K562 (cell line): ENCODE measurements around the gene RUVBL2. TPM values are rescaled to one million over a fixed set of nuclear protein-coding genes. Genes with fewer than 3 reads are reported as not detected.
"Not testable (repeated sequence)": the region's sequence is repeated elsewhere in the genome, so short reads cannot be mapped to it uniquely, and the experiment has no call there.

Source experiments
- ATF1 ChIP-seq, 2 experiments: fragments of 450-650 bp in 1 of 2; IDR thresholded peaks; 2 replicates each; pipeline ENCODE4 v1.6.1; 2016; ENCODE audit warnings: missing compliant biosample characterization in 1 of 2, missing genetic modification characterization in 1 of 2
- BHLHE40 ChIP-seq: IDR thresholded peaks from 2 replicates; pipeline ENCODE4 v1.6.1; 2011; ENCODE audit warnings: low read length, improper control_type of control experiment
- CC2D1A ChIP-seq: fragments of 450-650 bp; IDR thresholded peaks from 2 replicates; pipeline ENCODE4 v1.6.1; 2017; ENCODE audit warnings: mild to moderate bottlenecking
- CREB1 ChIP-seq, 2 experiments: sonication (generic) in 1 of 2; formaldehyde crosslinking in 1 of 2; IDR thresholded peaks; 2 replicates each; pipeline versions ENCODE4 v1.6.1 to v1.8.0; 2012 to 2022; ENCODE audit warnings: inconsistent platforms in 1 of 2, mild to moderate bottlenecking in 1 of 2, missing genetic modification reagents in 1 of 2, moderate library complexity in 1 of 2
- CXXC5 ChIP-seq: fragments of 250-450 bp; sonication (Bioruptor Pico); IDR thresholded peaks from 2 replicates; pipeline ENCODE4 v1.8.0; 2022; ENCODE audit warnings: inconsistent platforms, mild to moderate bottlenecking, moderate library complexity
- JUN ChIP-seq, 2 experiments: sonication (generic) in 1 of 2; formaldehyde crosslinking in 1 of 2; IDR thresholded peaks; 2 replicates each; pipeline versions ENCODE4 v1.6.1 to v1.8.0; 2012 to 2022; ENCODE audit warnings: borderline replicate concordance in 2 of 2, mild to moderate bottlenecking in 2 of 2, improper control_type of control experiment in 1 of 2, low read depth in 1 of 2, low read length in 1 of 2, missing genetic modification reagents in 1 of 2
- KLF16 ChIP-seq: IDR thresholded peaks from 2 replicates; pipeline ENCODE4 v1.6.1; 2016; ENCODE audit warnings: antibody characterized with exemption
- MBD2 ChIP-seq: sonication (generic); IDR thresholded peaks from 2 replicates; pipeline ENCODE4 v1.6.1; 2016; ENCODE audit warnings: low read depth, borderline replicate concordance
- NFYB ChIP-seq: IDR thresholded peaks from 2 replicates; pipeline ENCODE4 v1.6.1; 2011; ENCODE audit warnings: mild to moderate bottlenecking, moderate library complexity; ENCODE audit not compliant: insufficient read length; ENCODE audit errors: extremely low read depth
- POLR2H ChIP-seq: IDR thresholded peaks from 2 replicates; pipeline ENCODE4 v1.6.1; 2016; ENCODE audit warnings: missing genetic modification characterization, low read depth, mild to moderate bottlenecking, control low read depth, missing compliant biosample characterization, moderate library complexity
- POLR3A ChIP-seq: IDR thresholded peaks from 2 replicates; pipeline ENCODE4 v1.6.1; 2011; ENCODE audit warnings: borderline replicate concordance, mild to moderate bottlenecking, moderate library complexity; ENCODE audit not compliant: insufficient read length, insufficient read depth; ENCODE audit errors: extremely low read depth
- SP1 ChIP-seq: sonication (generic); formaldehyde crosslinking; IDR thresholded peaks from 2 replicates; pipeline ENCODE4 v1.8.1; 2022; ENCODE audit warnings: mild to moderate bottlenecking, missing genetic modification reagents
- SPI1 ChIP-seq: IDR thresholded peaks from 2 replicates; pipeline ENCODE4 v1.6.1; 2011; ENCODE audit warnings: low read depth, low read length, control low read depth, borderline replicate concordance
- TCF7 ChIP-seq: sonication (generic); IDR thresholded peaks from 2 replicates; pipeline ENCODE4 v1.6.1; 2016; ENCODE audit warnings: antibody characterized with exemption, borderline replicate concordance
- XRCC5 ChIP-seq: fragments of 200-400 bp; formaldehyde crosslinking; IDR thresholded peaks from 2 replicates; pipeline ENCODE4 v1.6.1; 2017; ENCODE audit warnings: low read depth, mild to moderate bottlenecking, low read length
- polyA plus RNA-seq, 8 experiments: library from polyadenylated mRNA; depleted of rRNA in 4 of 8; stranded (reverse) in 5 of 8; unstranded in 3 of 8; fragments of >200 nt; fragmentation: Nextera tagmentation in 2 of 8; fragmentation: Illumina TruSeq in 1 of 8; extraction: Ambion mirVana in 2 of 8; extraction: Trizol in 1 of 8; gene quantifications; 2 replicates each; pipeline versions ENCODE4 v1.2.1 to v1.2.3, GENCODE V29; 2011 to 2014; ENCODE audit warnings: inconsistent platforms in 1 of 8, missing spikeins in 1 of 8
- total RNA-seq, 7 experiments: library from RNA; depleted of rRNA in 6 of 7; stranded (reverse); fragments of >200 nt in 6 of 7; fragmentation: Illumina TruSeq in 2 of 7; extraction: Trizol in 2 of 7; gene quantifications; 2 replicates each; pipeline versions ENCODE4 v1.2.1 to v1.2.3, GENCODE V29; 2011 to 2021; ENCODE audit warnings: low replicate concordance in 1 of 7
- TF ChIP-seq, protein P1 (sequence below): fragments of 450-650 bp; IDR thresholded peaks from 2 replicates; pipeline ENCODE4 v1.6.1; 2016
- TF ChIP-seq, protein P2 (sequence below), 2 experiments: fragments of 450-650 bp in 1 of 2; sonication (generic) in 1 of 2; formaldehyde crosslinking in 1 of 2; IDR thresholded peaks; 2 replicates each; pipeline versions ENCODE4 v1.7.1 to v1.9.0; 2016 to 2022; ENCODE audit warnings: inconsistent platforms in 1 of 2, mild to moderate bottlenecking in 1 of 2, missing genetic modification reagents in 1 of 2

The RUVBL2 gene
- total and polyA plus RNA-seq, 9 of the 15 experiments (the other 6 are each of a cell fraction or from before 2014, with no cell fraction given), result 71.4 to 453 (median 237) TPM

DNA sequence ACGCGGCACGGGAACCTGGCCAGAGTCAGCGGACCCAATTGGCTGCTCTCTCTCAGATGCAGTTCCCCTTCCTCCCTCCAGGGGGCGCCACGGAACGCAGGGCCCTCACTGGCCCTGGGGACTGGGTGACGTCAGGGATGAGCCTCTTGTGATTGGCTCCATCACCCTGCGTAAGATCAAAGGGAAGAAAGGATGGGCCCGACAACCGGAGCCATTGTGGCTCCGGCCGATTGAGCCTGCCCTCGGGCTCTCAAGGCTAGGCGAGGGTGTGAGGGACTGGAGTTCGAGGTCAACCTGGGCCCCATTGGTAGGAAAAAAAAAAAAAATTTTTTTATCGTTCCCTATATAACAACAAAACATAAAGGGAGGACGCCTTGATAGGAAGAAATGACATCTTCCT is 43.1 kb downstream of the RUVBL2 start, which contains the start of gene CGB1 (continued):
- TF ChIP-seq NFYB (peak; percentile 38), POLR3A (peak; percentile 76), JUN (IDR thresholded peaks at IDR 0.05; ENCODE audit: borderline replicate concordance, low read depth, low read length) (peak; percentile 8; the same call in 1 of the 2 replicates), KLF16 (0 out of 2 replicates have a peak, but pooled peaks have one; percentile 36), CREB1 (IDR thresholded peaks at IDR 0.05) (peak; percentile 84), CREB1 (CRISPR knock-in tag; IDR thresholded peaks at IDR 0.05) (peak; percentile 89), BHLHE40 (0 out of 2 replicates have a peak, but pooled peaks have one; percentile 4), SPI1 (0 out of 2 replicates have a peak, but pooled peaks have one; percentile 22), CC2D1A (peak; percentile 30; the same call in 1 of the 2 replicates), XRCC5 (peak; percentile 78; the same call in 1 of the 2 replicates), MBD2 (peak; percentile 53; the same call in 1 of the 2 replicates), CXXC5 (CRISPR knock-in tag) (peak; percentile 90), TCF7 (peak; percentile 99), ATF1 (CRISPR knock-in tag; IDR thresholded peaks at IDR 0.05) (peak; percentile 52; the same call in 1 of the 2 replicates), ATF1 (tag; IDR thresholded peaks at IDR 0.05) (peak; percentile 95), SP1 (CRISPR knock-in tag) (0 out of 2 replicates have a peak, but pooled peaks have one; percentile 43), POLR2H (tag) (peak; percentile 98)
- not testable (repeated sequence) for TF ChIP-seq JUN (CRISPR knock-in tag; IDR thresholded peaks at IDR 0.05; ENCODE audit: borderline replicate concordance)
- TF ChIP-seq, protein P1, sequence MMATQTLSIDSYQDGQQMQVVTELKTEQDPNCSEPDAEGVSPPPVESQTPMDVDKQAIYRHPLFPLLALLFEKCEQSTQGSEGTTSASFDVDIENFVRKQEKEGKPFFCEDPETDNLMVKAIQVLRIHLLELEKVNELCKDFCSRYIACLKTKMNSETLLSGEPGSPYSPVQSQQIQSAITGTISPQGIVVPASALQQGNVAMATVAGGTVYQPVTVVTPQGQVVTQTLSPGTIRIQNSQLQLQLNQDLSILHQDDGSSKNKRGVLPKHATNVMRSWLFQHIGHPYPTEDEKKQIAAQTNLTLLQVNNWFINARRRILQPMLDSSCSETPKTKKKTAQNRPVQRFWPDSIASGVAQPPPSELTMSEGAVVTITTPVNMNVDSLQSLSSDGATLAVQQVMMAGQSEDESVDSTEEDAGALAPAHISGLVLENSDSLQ, result 0 out of 2 replicates have a peak, but pooled peaks have one; percentile 10
- TF ChIP-seq, protein P2, sequence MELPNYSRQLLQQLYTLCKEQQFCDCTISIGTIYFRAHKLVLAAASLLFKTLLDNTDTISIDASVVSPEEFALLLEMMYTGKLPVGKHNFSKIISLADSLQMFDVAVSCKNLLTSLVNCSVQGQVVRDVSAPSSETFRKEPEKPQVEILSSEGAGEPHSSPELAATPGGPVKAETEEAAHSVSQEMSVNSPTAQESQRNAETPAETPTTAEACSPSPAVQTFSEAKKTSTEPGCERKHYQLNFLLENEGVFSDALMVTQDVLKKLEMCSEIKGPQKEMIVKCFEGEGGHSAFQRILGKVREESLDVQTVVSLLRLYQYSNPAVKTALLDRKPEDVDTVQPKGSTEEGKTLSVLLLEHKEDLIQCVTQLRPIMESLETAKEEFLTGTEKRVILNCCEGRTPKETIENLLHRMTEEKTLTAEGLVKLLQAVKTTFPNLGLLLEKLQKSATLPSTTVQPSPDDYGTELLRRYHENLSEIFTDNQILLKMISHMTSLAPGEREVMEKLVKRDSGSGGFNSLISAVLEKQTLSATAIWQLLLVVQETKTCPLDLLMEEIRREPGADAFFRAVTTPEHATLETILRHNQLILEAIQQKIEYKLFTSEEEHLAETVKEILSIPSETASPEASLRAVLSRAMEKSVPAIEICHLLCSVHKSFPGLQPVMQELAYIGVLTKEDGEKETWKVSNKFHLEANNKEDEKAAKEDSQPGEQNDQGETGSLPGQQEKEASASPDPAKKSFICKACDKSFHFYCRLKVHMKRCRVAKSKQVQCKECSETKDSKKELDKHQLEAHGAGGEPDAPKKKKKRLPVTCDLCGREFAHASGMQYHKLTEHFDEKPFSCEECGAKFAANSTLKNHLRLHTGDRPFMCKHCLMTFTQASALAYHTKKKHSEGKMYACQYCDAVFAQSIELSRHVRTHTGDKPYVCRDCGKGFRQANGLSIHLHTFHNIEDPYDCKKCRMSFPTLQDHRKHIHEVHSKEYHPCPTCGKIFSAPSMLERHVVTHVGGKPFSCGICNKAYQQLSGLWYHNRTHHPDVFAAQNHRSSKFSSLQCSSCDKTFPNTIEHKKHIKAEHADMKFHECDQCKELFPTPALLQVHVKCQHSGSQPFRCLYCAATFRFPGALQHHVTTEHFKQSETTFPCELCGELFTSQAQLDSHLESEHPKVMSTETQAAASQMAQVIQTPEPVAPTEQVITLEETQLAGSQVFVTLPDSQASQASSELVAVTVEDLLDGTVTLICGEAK (IDR thresholded peaks at IDR 0.05), result peak; percentile 72
- TF ChIP-seq, protein P2 (CRISPR knock-in tag; IDR thresholded peaks at IDR 0.05), result not testable (repeated sequence)
